HG02840 (cell line): ENCODE results near the gene KLHL40.

ENCODE experiments used
- ATAC-seq: cut with Tn5 transposase; IDR thresholded peaks from one replicate; pipeline ENCODE4 v1.9.1; 2021; ENCODE audit warnings: mild to moderate bottlenecking, moderate library complexity, moderate number of reproducible peaks; ENCODE audit not compliant: unreplicated experiment, low FRiP score

The KLHL40 gene

GRCh38 chr3:42656680-42657610 lies 28.4 kb upstream of the KLHL40 start:
- ATAC-seq = no peak

- no peak for ATAC-seq
Measured at GRCh38 chr3:42657675-42658074, 27.7 kb upstream of the KLHL40 start.

GRCh38 chr3:42658091-42658770 lies 27.1 kb upstream of the KLHL40 start:
- ATAC-seq = no peak

GRCh38 chr3:42658771-42659390 lies 26.5 kb upstream of the KLHL40 start:
- ATAC-seq = no peak

GRCh38 chr3:42659451-42660130 lies 25.7 kb upstream of the KLHL40 start:
- no peak for ATAC-seq

GRCh38 chr3:42660131-42660715 lies 25.1 kb upstream of the KLHL40 start:
- ATAC-seq = no peak

- ATAC-seq = no peak
Measured at GRCh38 chr3:42660898-42661297, 24.4 kb upstream of the KLHL40 start.

- no peak for ATAC-seq
Measured at GRCh38 chr3:42661593-42662022, 23.7 kb upstream of the KLHL40 start.

- ATAC-seq = no peak
Measured at GRCh38 chr3:42662037-42662812, 23.1 kb upstream of the KLHL40 start.

GRCh38 chr3:42662813-42663535 lies 22.4 kb upstream of the KLHL40 start:
- no peak for ATAC-seq

GRCh38 chr3:42663581-42664437 lies 21.5 kb upstream of the KLHL40 start:
- ATAC-seq = no peak

GRCh38 chr3:42664438-42664803 lies 20.9 kb upstream of the KLHL40 start:
- no peak for ATAC-seq

- no peak for ATAC-seq
Measured at GRCh38 chr3:42665050-42665878, 20.1 kb upstream of the KLHL40 start.

- ATAC-seq = no peak
Measured at GRCh38 chr3:42666022-42666421, 19.3 kb upstream of the KLHL40 start.

- no peak for ATAC-seq
Measured at GRCh38 chr3:42666577-42666998, 18.7 kb upstream of the KLHL40 start.

- ATAC-seq = no peak
Measured at GRCh38 chr3:42667096-42667522, 18.2 kb upstream of the KLHL40 start.
